Hepatocyte (in vitro differentiated cells): ENCODE measurements around the gene TEX14.

ENCODE experiments used
- EZH2phosphoT487 ChIP-seq: fragments of 200-600 bp; sonication (generic); IDR thresholded peaks from one replicate; pipeline ENCODE4 v1.6.1; 2018; ENCODE audit warnings: antibody characterized with exemption, mild to moderate bottlenecking, low read depth, moderate library complexity; ENCODE audit not compliant: unreplicated experiment, severe bottlenecking
- TF ChIP-seq, protein P1 (sequence below): fragments of 200-600 bp; sonication (generic); IDR thresholded peaks from 2 replicates; pipeline ENCODE4 v1.5.1; 2016; ENCODE audit warnings: antibody characterized with exemption, mild to moderate bottlenecking; ENCODE audit not compliant: poor library complexity

DNA sequence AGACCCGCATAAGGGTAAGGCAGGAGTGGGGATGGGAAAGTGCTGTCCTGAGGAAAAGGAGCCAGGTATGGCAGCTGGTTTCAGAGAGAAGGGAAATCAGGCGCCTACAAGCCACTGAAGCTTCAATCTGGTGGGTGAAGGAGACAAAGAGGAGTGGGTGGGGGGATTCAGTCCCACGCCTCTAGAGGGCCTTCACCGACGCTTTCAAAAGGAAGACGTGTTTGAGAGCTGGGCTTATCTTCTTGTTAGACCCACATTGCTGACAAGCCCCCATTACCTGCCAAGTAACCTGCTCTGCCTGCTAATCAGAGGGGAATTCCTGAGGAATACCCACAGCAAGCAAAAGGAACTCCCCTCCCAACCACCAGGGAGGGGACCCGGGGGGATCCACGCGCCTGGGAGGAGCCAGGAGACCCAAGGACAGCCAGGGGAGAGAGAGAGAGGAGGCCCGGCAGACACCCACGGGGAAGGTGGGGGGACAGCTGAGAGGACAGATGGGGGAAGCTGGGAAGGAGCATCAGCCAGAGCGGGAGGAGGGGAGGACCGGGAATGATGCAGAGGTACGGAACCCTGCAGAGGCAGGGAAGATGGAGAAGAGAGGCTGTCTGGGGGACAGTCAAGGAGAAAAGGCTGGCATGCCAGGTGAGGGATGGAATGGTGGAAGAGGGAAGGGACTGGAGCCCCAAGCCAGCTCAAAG lies 178.4 kb downstream of the TEX14 start:
- TF ChIP-seq EZH2phosphoT487, result no peak
- TF ChIP-seq, protein P1, sequence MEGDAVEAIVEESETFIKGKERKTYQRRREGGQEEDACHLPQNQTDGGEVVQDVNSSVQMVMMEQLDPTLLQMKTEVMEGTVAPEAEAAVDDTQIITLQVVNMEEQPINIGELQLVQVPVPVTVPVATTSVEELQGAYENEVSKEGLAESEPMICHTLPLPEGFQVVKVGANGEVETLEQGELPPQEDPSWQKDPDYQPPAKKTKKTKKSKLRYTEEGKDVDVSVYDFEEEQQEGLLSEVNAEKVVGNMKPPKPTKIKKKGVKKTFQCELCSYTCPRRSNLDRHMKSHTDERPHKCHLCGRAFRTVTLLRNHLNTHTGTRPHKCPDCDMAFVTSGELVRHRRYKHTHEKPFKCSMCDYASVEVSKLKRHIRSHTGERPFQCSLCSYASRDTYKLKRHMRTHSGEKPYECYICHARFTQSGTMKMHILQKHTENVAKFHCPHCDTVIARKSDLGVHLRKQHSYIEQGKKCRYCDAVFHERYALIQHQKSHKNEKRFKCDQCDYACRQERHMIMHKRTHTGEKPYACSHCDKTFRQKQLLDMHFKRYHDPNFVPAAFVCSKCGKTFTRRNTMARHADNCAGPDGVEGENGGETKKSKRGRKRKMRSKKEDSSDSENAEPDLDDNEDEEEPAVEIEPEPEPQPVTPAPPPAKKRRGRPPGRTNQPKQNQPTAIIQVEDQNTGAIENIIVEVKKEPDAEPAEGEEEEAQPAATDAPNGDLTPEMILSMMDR, result no peak
